Bronchial epithelial cell (primary cell): Measurements from ENCODE around the gene PSMC1. TPM values are rescaled to one million over a fixed set of nuclear protein-coding genes. Genes with fewer than 3 reads are reported as not detected.
A peak's percentile ranks its signal among the peaks of the same experiment; 100 is the strongest.

ENCODE experiments used
- DNase-seq: peaks from one replicate; pipeline ENCODE4 v3.0.0-alpha.2; 2010; ENCODE audit warnings: low read depth
- FAIRE-seq: peaks from 2 replicates; lab custom pipeline; 2011; peaks lifted over from hg19 to GRCh38; lab: Jason Lieb, UNC
- H3K27me3 ChIP-seq: 2 replicates; pipeline ENCODE4 v1.5.1; 2011; ENCODE audit warnings: low read length; ENCODE audit not compliant: control insufficient read depth, insufficient read depth
- H3K36me3 ChIP-seq: 2 replicates; pipeline ENCODE4 v1.5.1; 2011; ENCODE audit warnings: low read length; ENCODE audit not compliant: control insufficient read depth, insufficient read depth
- H3K4me3 ChIP-seq: 2 replicates; pipeline ENCODE4 v1.5.1; 2011; ENCODE audit warnings: mild to moderate bottlenecking, low read depth, low read length, control low read depth
- total RNA-seq: library from RNA; depleted of rRNA; stranded (reverse); fragments of >200 nt; gene quantifications from 2 replicates; pipeline ENCODE4 v1.2.1, GENCODE V29; 2014
- TF ChIP-seq, protein P1 (sequence below): IDR thresholded peaks from 2 replicates; pipeline ENCODE4 v1.5.1; 2011; ENCODE audit warnings: mild to moderate bottlenecking, moderate library complexity, low read length, control low read depth, inconsistent platforms; ENCODE audit not compliant: insufficient read depth, severe bottlenecking

PSMC1 gene
- total RNA-seq, 1 donor from 2014 or later = 102 TPM

- TF ChIP-seq, protein P1, sequence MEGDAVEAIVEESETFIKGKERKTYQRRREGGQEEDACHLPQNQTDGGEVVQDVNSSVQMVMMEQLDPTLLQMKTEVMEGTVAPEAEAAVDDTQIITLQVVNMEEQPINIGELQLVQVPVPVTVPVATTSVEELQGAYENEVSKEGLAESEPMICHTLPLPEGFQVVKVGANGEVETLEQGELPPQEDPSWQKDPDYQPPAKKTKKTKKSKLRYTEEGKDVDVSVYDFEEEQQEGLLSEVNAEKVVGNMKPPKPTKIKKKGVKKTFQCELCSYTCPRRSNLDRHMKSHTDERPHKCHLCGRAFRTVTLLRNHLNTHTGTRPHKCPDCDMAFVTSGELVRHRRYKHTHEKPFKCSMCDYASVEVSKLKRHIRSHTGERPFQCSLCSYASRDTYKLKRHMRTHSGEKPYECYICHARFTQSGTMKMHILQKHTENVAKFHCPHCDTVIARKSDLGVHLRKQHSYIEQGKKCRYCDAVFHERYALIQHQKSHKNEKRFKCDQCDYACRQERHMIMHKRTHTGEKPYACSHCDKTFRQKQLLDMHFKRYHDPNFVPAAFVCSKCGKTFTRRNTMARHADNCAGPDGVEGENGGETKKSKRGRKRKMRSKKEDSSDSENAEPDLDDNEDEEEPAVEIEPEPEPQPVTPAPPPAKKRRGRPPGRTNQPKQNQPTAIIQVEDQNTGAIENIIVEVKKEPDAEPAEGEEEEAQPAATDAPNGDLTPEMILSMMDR = no peak
- no peak for FAIRE-seq
- no peak overlapping the region for H3K4me3 ChIP-seq
- no peak for DNase-seq
- peaks cover 13% of the 10 kb centered on the region for H3K36me3 ChIP-seq
- no peaks in the 10 kb centered on the region for H3K27me3 ChIP-seq
These were observed 31.4 kb downstream of the PSMC1 start for GRCh38 chr14:90287791-90288190.

DNA sequence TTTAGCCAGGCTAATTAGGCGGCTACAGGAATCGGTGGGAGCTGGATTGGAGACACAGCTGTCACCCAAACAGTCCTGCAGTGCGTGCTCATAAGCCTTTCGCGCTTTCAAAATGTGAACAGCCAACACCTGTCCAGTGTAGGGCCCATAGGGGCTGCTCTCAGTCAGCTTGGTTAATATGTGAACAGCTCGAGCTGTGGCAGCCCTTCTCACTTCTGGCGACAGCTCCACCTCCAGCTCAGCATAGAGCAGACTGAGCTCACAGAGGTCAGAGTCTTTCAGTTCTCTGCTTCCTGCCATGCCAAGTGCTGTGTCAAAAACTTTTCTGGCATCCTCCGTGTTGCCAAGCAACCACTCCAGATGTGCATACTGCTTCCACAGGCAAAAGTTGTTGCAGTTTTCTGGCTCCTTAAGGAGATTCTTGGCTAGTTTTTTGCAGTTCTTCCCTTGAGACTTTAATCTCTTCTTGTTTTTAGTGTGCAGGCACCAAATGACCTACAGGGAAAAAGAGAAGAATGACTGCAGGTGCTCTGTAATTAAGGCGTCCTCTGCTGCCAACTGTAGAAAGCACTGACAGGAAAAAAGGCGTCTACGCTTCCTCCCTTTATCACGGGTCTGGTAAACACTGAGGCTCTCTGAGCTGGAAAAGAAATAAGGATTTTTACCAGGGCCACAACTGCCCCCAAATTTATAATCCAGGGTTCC is 32.5 kb downstream of the PSMC1 start:
- no peak overlapping the region for H3K4me3 ChIP-seq
- peaks cover 13% of the 10 kb centered on the region for H3K36me3 ChIP-seq
- H3K27me3 ChIP-seq = no peaks in the 10 kb centered on the region
- TF ChIP-seq, protein P1 = no peak
- FAIRE-seq = no peak
- no peak for DNase-seq

DNA sequence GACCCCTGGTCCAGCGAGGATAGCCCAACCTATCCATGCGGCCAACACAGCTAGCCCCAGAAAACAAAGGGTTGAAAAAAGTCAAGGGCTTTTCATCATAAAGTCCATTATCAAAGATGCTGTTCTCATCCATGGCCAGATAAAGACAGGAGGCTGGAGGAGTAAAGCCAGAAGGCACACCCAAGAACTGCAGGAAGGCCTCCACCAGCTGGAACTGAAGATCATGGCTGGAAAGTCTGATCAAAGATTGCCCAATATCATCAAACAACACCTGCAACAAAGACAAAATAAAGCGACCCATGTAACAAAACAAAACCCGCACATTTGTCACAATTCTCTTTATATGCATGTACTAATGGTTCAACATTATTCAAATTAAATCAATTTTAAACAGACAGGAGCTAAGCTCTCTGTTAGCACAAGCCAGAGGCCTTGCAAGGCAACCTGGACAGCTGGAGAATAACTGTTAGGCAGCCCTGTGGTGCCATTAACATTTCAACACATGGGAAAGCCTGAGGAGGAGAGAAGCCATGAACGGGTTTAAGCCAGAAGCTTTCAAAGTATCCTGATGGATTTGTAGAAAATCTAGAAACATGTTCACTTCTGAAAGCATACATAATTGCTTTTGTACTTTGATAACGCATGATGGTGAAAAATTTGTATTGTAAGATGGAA is 34.1 kb downstream of the PSMC1 start:
- no peak overlapping the region for H3K4me3 ChIP-seq
- FAIRE-seq (no peak), DNase-seq (no peak)
- TF ChIP-seq, protein P1 = no peak
- no peaks in the 10 kb centered on the region for H3K27me3 ChIP-seq
- peaks cover 14% of the 10 kb centered on the region for H3K36me3 ChIP-seq

DNA sequence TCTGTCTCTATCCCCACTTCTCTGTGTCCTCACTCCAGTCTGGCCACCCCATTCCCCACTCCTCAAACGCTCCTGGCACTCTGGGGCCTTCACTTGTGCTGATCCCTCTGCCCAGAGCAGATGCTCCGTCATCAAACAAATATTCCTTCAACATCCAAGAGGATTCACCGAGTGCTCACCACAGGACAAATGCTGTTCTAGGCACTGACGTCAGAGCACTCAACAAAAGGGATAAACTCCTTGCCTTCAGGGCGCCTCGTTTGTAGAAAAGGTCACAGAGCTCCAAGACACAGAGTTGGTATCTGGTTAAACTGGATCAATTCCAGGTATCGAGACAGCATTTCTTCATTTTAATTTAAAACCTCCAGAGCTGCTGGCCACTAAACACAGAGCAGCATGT is 35.3 kb downstream of the PSMC1 start:
- Histone ChIP-seq H3K4me3 (no peak overlapping the region), H3K27me3 (no peaks in the 10 kb centered on the region), H3K36me3 (peaks cover 18% of the 10 kb centered on the region)
- TF ChIP-seq, protein P1 = no peak
- FAIRE-seq = peak; percentile 81
- no peak for DNase-seq

- Histone ChIP-seq H3K4me3 (no peak overlapping the region), H3K27me3 (no peaks in the 10 kb centered on the region), H3K36me3 (peaks cover 14% of the 10 kb centered on the region)
- FAIRE-seq (peak; percentile 62), DNase-seq (no peak)
- TF ChIP-seq, protein P1 = no peak
These were observed 37.7 kb downstream of the PSMC1 start for GRCh38 chr14:90293766-90294730.
